OCI-LY3 (cell line): ENCODE measurements around the gene SUPV3L1.
"Not testable (repeated sequence)": the region's sequence is repeated elsewhere in the genome, so short reads cannot be mapped to it uniquely, and the experiment has no call there.

Experiments used
- H2AFZ ChIP-seq: fragments of 200-600, 300-600 bp; shearing (Covaris generic); 2 replicates; pipeline ENCODE4 v1.6.0; 2014; ENCODE audit warnings: antibody characterized with exemption, low read depth, low read length
- H3K27ac ChIP-seq: fragments of 200-600, 300-600 bp; sonication (generic); 2 replicates; pipeline ENCODE4 v1.5.1; 2014; ENCODE audit warnings: mild to moderate bottlenecking, low read length, moderate library complexity, mixed read lengths
- H3K27me3 ChIP-seq: fragments of 200-600, 300-600 bp; sonication (generic); 2 replicates; pipeline ENCODE4 v1.6.1; 2014; ENCODE audit warnings: low read depth, low read length, mixed read lengths
- H3K36me3 ChIP-seq: fragments of 200-600, 300-600 bp; sonication (generic); replicated peaks from 2 replicates; pipeline ENCODE3; 2014; ENCODE audit warnings: low read depth, low read length, mixed read lengths
- H3K4me1 ChIP-seq: fragments of 300-600, 200-600 bp; sonication (generic); 2 replicates; pipeline ENCODE4 v1.6.1; 2014; ENCODE audit warnings: low read length, mixed read lengths
- H3K4me2 ChIP-seq: fragments of 200-600, 300-600 bp; sonication (generic); 2 replicates; pipeline ENCODE4 v1.6.1; 2014; ENCODE audit warnings: low read length, mixed read lengths
- H3K4me3 ChIP-seq: fragments of 300-600, 200-600 bp; sonication (generic); 2 replicates; pipeline ENCODE4 v1.5.1; 2014; ENCODE audit warnings: antibody characterized with exemption, mild to moderate bottlenecking, low read length, moderate library complexity
- H3K79me2 ChIP-seq: fragments of 300-600, 200-600 bp; shearing (Covaris generic); 2 replicates; pipeline ENCODE4 v1.6.1; 2014; ENCODE audit warnings: mild to moderate bottlenecking, low read length, mixed read lengths
- H3K9ac ChIP-seq: fragments of 300-600, 200-600 bp; shearing (Covaris generic); 2 replicates; pipeline ENCODE4 v1.6.0; 2014; ENCODE audit warnings: mild to moderate bottlenecking, low read length, moderate library complexity
- H3K9me3 ChIP-seq: fragments of 200-600, 300-600 bp; shearing (Covaris generic); 2 replicates; pipeline ENCODE4 v1.6.1; 2014; ENCODE audit warnings: low read length, mixed read lengths; ENCODE audit not compliant: insufficient read depth
- H4K20me1 ChIP-seq: fragments of 200-600, 300-600 bp; sonication (generic); 2 replicates; pipeline ENCODE4 v1.6.1; 2016; ENCODE audit warnings: low read length, mixed read lengths; ENCODE audit not compliant: insufficient read depth
- EZH2phosphoT487 ChIP-seq: fragments of 200-600 bp; shearing (Covaris generic); IDR thresholded peaks from 2 replicates; pipeline ENCODE4 v1.6.1; 2018; ENCODE audit warnings: antibody characterized with exemption, mixed run types, low read depth
- TF ChIP-seq, protein P1 (sequence below): fragments of 200-600, 300-600 bp; sonication (generic); IDR thresholded peaks from 2 replicates; pipeline ENCODE4 v1.5.1; 2014; ENCODE audit warnings: antibody characterized with exemption, low read length, low read depth

SUPV3L1 gene

DNA sequence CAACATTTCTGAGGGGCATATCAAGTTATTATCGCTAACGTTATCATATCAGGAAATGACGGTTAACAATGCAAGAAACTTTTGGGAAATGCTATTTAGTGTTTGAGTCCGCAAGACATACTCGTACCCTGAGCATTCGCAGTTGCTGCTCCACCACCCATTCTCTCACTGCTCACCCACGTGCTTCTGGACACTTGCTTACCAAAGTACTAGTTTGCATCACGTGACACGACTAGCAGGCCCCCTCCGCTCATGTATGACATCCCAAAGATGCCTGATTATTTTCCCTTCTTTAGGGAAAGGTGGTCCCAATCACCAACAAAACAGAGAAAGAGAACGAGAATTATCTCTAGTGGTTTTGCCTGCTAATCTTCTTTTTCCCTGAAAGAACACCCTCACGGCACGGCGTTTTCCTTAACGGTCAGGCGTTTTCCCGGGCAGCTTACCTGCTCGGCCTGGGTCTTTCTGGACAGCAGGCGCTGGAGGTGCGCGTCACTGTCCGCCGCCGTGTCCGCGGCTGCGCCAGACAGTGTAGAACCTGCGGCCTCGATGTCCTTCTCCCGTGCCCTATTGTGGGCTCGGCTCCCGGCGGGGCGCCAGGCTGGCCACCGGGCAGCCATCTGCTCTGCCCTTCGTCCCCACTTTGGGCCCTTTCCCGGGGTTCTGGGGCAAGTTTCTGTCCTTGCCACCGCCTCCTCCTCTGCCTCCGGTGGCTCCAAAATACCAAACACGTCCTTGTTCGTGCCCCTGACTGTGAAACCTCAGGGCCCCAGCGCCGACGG, at the start of gene SUPV3L1:
SUPV3L1 (plus strand) TSS at position 492 of the 782 bp plus-strand sequence; CDS start at position 550, 58 bp downstream.
- Histone ChIP-seq H3K27me3 (no peaks in the 10 kb centered on the region), H3K36me3 (no peaks in the 10 kb centered on the region), H3K27ac (peak within 1 kb of the TSS; percentile 82), H3K4me2 (peak within 1 kb of the TSS; percentile 84), H3K79me2 (peaks cover 60% of the 10 kb centered on the region), H2AFZ (peak within 1 kb of the TSS; percentile 78), H4K20me1 (no peaks in the 10 kb centered on the region), H3K4me1 (peaks cover 13% of the 10 kb centered on the region), H3K9me3 (no peaks in the 10 kb centered on the region), H3K4me3 (peak within 1 kb of the TSS; percentile 96), H3K9ac (peak within 1 kb of the TSS; percentile 85)
- TF ChIP-seq, protein P1, sequence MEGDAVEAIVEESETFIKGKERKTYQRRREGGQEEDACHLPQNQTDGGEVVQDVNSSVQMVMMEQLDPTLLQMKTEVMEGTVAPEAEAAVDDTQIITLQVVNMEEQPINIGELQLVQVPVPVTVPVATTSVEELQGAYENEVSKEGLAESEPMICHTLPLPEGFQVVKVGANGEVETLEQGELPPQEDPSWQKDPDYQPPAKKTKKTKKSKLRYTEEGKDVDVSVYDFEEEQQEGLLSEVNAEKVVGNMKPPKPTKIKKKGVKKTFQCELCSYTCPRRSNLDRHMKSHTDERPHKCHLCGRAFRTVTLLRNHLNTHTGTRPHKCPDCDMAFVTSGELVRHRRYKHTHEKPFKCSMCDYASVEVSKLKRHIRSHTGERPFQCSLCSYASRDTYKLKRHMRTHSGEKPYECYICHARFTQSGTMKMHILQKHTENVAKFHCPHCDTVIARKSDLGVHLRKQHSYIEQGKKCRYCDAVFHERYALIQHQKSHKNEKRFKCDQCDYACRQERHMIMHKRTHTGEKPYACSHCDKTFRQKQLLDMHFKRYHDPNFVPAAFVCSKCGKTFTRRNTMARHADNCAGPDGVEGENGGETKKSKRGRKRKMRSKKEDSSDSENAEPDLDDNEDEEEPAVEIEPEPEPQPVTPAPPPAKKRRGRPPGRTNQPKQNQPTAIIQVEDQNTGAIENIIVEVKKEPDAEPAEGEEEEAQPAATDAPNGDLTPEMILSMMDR: no peak
- no peak for TF ChIP-seq EZH2phosphoT487

DNA sequence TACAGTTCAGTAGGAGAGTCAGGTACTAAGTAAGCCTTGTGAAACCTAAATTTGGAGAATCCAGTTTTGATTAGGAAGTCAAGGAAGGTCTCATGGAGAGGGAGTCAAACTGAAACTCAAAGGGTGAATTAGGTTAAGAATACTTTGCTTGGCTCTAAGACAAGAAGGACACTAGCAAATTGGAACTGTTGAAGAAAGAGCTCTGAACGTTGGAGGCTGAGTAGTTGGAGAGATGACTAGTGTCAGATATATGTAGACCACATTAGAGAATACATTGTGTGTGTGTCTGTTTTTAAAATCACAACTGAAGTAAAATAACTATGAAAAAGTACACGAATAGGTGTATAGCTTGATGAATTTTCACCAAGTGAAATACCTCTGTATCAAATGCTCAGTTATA, 49.8 kb upstream of the SUPV3L1 start:
- Histone ChIP-seq H3K4me1 (peaks cover 1% of the 10 kb centered on the region), H3K79me2 (peaks cover 17% of the 10 kb centered on the region), H3K4me3 (no peak overlapping the region), H3K27ac (no peak overlapping the region), H3K36me3 (no peaks in the 10 kb centered on the region), H2AFZ (no peak overlapping the region), H3K9ac (no peak overlapping the region), H4K20me1 (no peaks in the 10 kb centered on the region), H3K27me3 (no peaks in the 10 kb centered on the region), H3K4me2 (no peak overlapping the region), H3K9me3 (no peaks in the 10 kb centered on the region)
- no peak for TF ChIP-seq EZH2phosphoT487

DNA sequence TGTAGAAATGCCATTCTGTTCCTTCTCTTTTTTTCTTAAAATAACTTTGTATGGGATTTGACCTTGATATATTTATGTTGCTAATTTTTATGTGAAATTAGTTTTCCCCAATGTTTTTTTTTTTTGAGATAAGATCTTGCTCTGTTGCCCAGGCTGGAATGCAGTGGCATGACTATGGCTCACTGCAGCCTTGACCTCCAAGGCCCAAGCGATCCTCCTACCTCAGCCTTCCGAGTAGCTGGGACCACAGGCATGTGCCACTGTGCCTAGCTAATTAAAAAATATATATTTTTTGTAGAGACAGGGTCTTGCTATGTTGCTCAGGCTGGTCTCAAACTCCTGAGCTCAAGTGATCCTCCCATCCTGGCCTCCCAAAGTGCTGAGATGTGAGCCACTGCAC, 40.1 kb upstream of the SUPV3L1 start:
- Histone ChIP-seq H3K79me2 (no peaks in the 10 kb centered on the region), H3K4me2 (no peak overlapping the region), H3K4me1 (no peaks in the 10 kb centered on the region), H3K27ac (no peak overlapping the region), H3K36me3 (no peaks in the 10 kb centered on the region), H3K4me3 (no peak overlapping the region), H3K9me3 (no peaks in the 10 kb centered on the region), H4K20me1 (no peaks in the 10 kb centered on the region), H3K27me3 (no peaks in the 10 kb centered on the region), H3K9ac (no peak overlapping the region), H2AFZ (no peak overlapping the region)
- TF ChIP-seq EZH2phosphoT487: no peak
- TF ChIP-seq, protein P1: no peak

DNA sequence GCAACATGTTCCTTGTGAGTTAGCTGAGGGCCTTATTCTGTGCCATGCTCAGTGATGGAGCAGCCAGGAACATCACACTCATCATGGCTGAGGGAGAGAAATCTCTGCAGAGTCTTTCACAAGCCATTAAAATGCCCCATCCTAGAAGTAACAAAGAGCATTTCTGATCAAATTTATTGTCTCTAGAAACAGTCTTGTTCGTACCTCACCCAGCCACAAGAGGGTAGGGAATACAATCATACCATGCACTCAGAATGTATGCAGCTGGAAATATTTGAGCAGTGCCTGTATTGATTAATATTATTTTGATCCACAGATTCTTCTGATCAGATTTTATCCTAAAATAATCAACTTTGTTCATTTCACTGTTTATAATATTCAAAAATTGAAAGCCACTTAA, 38.7 kb upstream of the SUPV3L1 start:
- Histone ChIP-seq H3K27ac (no peak overlapping the region), H3K79me2 (no peaks in the 10 kb centered on the region)

DNA sequence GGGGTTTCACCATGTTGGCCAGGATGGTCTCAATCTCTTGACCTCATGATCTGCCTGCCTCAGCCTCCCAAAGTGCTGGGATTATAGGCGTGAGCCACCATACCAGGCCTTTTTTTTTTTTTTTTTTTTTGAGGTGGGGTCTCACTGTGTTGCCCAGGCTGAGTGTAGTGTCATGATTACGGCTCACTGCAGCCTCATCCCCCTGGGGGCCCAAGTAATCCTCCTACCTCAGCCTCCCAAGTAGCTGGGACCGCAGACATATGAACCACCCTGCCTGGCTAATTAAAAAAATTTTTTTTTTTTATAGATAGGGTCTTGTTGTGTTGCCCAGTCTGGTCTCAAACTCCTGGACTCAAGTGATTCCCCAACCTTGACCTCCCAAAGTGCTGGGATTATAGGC, 38.0 kb upstream of the SUPV3L1 start:
- H3K36me3 ChIP-seq, H3K4me1 ChIP-seq, H2AFZ ChIP-seq, H4K20me1 ChIP-seq, H3K9ac ChIP-seq, H3K4me2 ChIP-seq, H3K27me3 ChIP-seq, H3K4me3 ChIP-seq, H3K79me2 ChIP-seq, H3K9me3 ChIP-seq, H3K27ac ChIP-seq: not testable (repeated sequence)

More for the DNA sequence above, 38.7 kb upstream of the SUPV3L1 start:
- Histone ChIP-seq H3K4me3 (no peak overlapping the region), H3K36me3 (no peaks in the 10 kb centered on the region), H3K9me3 (no peaks in the 10 kb centered on the region), H3K27me3 (no peaks in the 10 kb centered on the region), H3K9ac (no peak overlapping the region), H4K20me1 (no peaks in the 10 kb centered on the region), H3K4me1 (no peaks in the 10 kb centered on the region), H3K4me2 (no peak overlapping the region), H2AFZ (no peak overlapping the region)
- TF ChIP-seq, protein P1: no peak
- TF ChIP-seq EZH2phosphoT487: no peak
